GM21723 (cell line): ENCODE results near the gene GPR39.
"Not testable (repeated sequence)": the region's sequence is repeated elsewhere in the genome, so short reads cannot be mapped to it uniquely, and the experiment has no call there.

Source experiments
- ATAC-seq: cut with Tn5 transposase; IDR thresholded peaks from one replicate; pipeline ENCODE4 v1.9.1; 2021; ENCODE audit warnings: mild to moderate bottlenecking, moderate library complexity; ENCODE audit not compliant: unreplicated experiment

The GPR39 gene

GRCh38 chr2:132416723-132417395 lies at the start of gene GPR39:
Gene GPR39, plus strand, starts transcription at chr2:132416805.
- no peak for ATAC-seq

DNA sequence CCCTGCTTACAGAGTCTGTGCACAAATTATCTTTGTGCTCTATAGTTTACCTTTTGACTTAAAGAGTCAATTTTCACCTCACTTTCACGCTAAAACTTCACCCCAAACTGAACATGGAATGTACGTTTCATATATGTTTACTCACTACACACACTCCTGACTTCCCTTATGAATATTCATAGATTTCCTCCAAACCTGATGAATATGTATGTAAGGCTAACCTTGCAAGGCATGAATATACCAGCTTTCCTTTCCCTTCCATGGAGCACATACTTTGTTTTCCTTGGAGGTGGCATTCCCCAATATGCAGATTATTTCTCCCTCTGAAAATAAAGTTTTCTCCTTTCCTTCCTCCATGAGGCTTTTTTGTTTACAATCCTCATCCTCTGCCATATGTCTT lies 48.4 kb upstream of the GPR39 start:
- no peak for ATAC-seq

- no peak for ATAC-seq
Measured at GRCh38 chr2:132372276-132372675, 44.3 kb upstream of the GPR39 start.

DNA sequence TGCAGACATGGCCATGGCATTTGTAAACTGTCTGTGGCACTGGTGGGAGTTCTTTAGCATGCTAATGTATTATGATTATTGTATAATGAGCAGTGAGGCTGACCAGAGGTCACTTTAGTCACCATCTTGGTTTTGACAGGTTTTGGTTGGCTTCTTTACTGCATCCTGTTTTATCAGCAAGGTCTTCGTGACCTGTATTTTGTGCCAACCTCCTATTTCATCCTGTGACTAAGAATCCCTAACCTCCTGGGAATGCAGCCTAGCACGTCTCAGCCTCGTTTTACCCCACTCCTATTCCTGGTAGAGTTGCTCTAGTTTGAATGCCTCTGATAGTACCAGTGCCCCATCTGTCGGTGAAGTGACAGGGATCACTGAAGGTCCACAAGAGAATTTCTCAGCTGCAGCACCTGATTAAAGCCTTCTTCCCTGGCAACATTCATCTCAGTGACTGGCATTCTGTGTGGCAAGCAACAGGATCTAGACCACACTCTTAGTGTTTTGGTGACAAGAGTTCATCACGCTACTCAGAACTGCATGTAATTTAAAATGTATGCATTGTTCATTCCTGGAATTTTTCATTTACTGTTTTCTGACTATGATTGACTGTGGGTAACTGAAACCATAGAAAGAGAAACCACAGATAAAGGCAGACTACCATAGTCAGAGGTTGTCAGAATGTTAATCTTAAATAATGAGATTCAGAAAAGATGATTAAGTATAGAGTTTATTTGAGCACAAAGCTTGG lies 43.0 kb upstream of the GPR39 start:
- ATAC-seq: no peak

- no peak for ATAC-seq
Measured at GRCh38 chr2:132374151-132374550, 42.5 kb upstream of the GPR39 start.

- no peak for ATAC-seq
Measured at GRCh38 chr2:132374551-132374950, 42.1 kb upstream of the GPR39 start.

DNA sequence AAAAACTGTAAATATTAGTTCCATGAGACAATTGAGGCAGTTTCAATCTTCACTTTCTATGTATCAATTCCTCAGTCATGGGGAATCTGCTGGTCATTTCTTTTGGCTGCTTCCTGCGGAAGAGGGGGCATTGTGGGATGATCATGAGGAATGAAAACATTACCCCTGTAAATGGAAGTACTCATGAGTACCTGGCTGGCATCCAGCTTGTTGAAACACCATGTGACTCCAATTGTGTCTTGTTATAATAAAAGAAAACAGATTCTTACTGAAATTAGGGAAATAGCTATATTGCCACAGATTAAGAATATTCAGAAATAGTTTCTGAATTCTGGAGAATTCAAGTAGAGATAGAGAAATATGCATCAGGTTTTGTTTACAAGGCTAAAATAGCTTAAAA lies 41.6 kb upstream of the GPR39 start:
- no peak for ATAC-seq

DNA sequence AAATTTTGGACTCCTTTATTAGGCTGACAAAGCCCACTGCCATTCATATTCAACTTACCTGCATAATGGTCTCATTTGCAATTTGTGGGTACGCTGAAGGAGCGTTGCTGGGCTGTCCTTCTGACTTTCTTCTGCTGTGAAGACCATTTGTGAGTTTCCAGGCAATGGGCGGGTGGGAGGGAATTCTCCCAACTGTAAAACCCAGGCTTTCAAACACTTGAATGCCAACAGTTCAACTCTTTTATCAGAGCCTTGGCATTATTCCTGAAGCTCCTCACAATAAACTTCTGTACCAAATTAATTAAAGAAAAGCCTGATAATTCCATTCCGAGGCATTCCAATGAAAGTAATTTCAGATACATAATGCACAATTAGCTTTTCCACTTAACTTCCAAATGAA lies 35.2 kb upstream of the GPR39 start:
- ATAC-seq: no peak

DNA sequence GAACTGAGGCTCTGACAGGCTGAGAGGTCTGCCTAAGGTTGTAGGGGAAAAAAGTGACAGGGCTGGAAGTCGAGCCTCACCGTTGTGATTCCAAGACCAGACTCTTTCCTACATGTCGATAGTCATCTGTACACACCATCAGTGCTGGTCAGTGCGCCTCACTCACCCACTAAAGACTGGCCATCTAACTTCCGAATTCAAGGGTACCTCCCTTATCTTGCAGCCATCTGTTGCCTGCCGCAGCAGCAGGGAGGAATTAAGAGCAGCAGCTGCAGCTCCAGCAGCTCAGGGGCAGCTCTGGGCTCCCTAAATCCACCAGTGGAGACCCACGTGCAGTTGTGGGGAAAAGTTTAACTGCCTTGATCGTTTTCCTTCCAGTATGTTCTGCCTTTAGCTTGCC lies 32.6 kb upstream of the GPR39 start:
- no peak for ATAC-seq

DNA sequence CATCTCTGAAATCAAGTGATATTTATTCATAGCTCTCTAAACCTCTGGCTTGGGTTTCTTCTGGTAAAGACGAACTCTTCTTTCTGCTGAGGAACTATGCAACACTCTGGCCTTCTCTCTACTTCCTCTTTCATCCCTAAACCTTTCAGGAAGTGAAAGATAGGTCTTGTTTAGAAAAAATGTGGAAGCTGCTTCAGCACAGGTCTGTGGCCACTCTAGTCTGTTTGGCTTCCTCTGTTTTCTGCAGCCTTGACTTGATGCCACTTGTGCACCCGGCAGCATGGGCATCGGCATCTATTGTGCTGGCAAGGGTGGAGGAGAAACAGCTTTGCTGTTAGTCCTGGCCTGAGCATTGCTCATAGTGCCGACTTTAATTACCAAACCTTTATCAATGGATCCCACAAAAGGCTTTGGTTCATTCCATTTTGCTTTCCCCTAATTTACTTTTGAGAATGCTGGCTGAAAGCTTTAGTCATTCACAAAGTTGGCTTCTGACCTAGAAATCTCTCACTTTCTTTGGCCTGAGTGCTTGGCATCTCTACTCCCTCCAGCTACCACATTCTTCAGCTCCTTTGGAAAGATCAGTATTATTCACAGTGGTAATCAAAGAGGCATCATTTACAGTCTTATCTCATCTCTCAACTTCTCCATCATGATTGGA lies 32.0 kb upstream of the GPR39 start:
- no peak for ATAC-seq

GRCh38 chr2:132387126-132387525 lies 29.5 kb upstream of the GPR39 start:
- ATAC-seq: no peak

DNA sequence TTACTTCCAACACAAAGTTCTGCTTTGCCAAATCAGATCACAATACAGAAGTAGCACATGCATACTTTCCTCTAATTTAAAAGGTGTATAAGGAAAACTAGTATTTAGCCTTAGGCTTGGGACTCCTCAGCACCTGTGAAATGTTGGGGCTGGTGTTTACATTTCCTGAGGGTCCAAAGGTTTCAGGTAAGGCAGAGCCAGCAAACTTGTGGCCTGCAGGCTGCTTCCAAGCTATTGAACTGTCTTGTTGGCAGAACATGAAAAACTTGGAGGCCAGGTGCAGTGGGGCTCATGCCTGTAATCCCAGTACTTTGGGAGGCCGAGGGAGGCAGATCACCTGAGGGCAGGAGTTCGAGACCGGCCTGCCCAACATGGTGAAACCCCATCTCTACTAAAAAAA lies 26.5 kb upstream of the GPR39 start:
- no peak for ATAC-seq

DNA sequence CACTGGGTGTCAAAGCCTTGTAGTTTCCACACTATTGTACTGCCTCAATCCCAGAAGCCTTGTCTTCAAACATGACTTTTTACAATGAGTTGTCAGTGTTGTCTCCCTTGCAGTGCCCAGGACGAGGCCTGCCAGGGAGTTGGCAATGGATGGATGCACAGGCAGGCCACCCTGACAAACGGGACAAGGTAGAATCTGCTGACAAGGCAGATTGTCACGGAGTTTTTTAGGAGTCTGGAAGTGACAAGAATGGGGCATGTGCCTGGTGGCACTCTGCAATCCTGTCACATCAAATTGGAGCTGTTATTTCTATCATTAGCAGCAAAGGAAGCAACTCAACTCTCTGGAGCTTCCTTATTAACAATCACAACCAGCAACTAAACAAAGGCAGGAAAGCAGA lies 25.2 kb upstream of the GPR39 start:
- no peak for ATAC-seq

DNA sequence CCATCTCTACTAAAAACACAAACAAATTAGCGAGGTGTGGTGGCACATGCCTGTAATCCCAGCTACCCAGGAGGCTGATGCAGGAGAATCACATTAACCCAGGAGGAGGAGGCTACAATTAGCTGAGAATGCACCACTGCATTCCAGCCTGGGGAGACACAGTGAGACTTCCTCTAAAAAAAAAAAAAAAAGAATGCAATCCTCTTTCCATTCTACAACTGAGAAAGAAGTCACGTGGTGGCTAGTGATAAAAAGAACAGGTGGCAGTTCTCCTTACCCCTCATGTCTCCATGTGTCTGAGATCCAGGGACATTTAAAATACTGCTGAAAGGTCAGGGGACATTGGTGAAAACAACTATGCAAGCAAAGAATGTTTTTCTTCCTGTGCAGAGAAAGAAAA lies 24.4 kb upstream of the GPR39 start:
- ATAC-seq: no peak

GRCh38 chr2:132392879-132393278 lies 23.7 kb upstream of the GPR39 start:
- no peak for ATAC-seq

DNA sequence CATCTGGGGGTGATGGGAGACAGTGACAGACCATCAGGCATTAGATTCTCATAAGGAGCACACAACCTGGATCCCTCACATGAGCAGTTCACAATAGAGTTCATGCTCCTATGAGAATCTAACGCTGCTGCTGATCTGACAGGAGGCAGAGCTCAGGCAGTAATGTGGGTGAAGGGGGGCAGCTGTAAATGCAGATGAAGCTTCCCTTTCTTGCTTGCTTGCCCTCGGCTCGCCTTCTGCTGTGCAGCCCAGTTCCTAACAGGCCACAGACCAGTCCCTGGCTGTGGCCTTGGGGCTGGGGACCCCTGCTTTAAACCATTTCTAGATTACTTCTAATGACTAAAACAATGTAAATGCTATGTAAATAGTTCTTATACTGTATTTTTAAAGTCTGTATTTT lies 19.6 kb upstream of the GPR39 start:
- not testable (repeated sequence) for ATAC-seq

DNA sequence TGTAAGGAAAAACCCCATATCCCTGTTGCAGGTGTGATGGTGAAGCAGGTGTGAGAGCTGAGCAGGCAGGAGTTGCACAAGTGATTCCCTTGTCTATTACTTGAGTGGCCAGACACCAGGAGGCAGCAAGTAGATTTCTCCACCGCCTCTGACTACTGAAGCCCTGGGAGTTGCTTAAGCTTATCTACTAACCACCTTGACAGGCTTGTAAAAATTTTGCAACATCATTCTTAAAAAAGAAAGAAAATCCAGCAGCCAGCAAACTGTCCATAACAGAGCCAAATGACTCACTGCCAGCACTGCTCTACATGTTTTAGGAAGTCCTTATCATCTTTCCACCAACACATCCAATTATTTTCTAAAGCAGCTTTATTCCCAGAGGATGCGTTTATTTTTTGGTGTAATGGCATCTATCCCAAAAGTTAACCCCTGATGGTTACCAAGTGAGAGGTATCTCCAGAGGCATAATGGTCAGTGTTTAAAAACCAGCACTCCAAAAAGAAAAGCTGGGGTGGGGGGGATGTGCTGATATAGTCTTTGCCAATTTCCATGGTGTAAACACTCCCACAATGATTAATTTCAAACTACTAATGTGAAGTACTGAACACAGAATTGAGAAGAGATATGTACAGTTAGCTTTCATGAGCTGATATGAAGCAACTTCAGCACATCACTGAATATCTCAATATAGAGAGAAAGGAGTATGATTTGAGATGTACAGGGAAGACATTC lies 16.3 kb upstream of the GPR39 start:
- ATAC-seq: no peak

DNA sequence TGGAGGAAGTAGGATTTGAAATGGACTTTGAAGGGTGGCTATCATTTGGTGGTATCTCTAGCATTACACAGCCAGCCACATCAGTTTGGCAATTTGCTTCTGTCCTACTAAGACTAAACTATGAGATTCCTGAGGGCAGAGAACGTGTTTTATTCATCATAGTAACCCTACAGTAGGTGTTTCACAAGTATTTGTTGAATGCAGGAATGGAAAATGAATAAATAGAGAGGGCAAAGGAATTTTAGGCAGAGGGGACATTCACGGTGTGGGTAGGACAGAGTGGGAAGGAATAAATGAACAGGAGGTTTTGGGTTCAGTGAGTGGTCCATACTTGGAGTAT lies 15.7 kb upstream of the GPR39 start:
- ATAC-seq: no peak

DNA sequence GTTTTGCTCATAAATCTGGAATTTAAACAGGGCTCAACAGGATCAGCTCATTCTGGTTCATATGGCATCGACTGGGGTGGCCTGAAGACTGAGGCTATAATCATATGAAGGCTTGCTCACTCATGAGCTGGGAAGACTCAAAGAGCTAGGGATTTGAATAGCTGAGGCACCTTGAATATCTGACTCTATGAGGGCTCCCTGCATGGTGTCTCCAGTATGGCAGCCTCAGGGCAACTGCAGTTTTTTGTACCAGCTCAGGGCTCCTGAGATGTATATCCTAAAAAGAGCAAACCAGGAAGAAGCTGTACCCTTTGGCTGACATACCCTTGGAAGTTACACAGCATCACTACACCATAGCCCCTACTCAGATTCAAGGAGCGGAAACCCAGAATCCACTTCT lies 15.3 kb upstream of the GPR39 start:
- no peak for ATAC-seq

DNA sequence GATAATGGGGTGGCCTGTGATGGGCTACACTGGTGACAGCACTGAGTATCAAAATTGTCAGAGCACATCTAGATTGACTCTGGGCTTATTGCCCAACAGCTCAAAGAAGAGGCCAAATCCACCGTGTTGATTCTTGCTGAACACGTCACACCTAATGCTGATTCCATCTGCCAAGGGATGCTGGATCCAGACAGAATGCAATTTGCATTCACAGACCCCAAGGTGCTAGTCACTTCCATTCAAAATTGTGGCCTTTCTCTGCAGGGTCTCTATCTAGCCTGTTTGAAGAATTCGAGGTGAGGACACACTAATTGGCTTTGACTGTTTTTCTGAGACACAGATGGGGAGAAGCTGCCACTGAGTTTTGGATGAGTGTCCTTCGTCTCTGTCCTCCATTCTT lies 13.5 kb upstream of the GPR39 start:
- ATAC-seq: no peak

- ATAC-seq: no peak
Measured at GRCh38 chr2:132404056-132404455, 12.5 kb upstream of the GPR39 start.

DNA sequence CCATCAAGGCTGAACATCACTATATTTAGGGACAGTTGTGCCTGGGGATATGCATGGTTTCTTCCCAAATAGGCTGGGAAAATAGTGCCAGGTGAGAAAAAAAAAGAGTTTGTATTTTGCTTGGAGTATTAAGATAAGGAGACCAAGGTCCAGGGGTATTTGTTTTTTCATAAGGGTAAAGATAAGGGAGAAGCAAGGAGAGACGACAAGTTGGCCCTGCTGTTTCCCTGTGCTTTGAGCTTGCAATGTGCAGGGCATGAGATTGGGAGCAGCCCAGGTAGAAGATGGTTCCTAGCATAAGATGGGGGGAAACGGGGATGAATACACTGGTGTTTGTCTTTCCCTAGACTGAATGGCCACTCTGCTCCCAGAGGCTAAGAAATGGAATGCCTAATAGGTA lies 8.8 kb upstream of the GPR39 start:
- ATAC-seq: no peak
